GM12873 (cell line): ENCODE measurements around the gene DNAJB12.

Experiments
- CTCF ChIP-seq: IDR thresholded peaks from 2 replicates; pipeline ENCODE4 v1.5.1; 2012; ENCODE audit warnings: low read depth, mild to moderate bottlenecking, moderate library complexity, low read length, control low read depth; ENCODE audit not compliant: insufficient read depth; ENCODE audit errors: missing control alignments

DNAJB12 gene

DNA sequence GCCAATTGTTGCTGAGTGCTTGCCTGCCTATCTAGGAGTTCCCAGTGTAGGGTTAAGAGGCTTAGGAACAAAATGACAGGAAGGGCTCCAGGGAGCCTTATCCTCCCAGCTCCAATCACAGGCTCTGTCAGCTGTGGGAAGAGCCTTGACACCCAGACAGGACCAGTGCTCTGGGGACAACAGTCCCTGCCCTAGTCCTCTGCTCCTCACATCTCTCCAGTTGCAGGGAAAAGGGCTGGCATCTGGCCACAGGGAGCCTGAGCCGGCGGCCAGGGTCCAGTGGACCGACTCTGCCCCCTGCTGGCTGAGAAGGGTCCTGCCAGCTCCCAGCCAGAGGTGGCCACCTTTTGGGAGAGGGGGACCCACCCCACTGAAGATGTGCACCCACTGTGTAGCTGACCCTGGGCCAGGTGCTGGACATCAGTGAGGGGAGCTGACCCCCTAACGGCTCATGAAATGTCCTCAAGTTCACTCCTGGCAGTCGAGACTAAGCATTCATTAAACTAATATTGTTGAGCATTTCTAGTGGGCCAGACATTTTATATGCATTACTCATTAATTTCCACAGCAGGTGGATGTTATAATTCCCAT, 17.6 kb downstream of the DNAJB12 start:
- peak; percentile 99 for TF ChIP-seq CTCF

GRCh38 chr10:72336259-72337038, 18.3 kb downstream of the DNAJB12 start:
- TF ChIP-seq CTCF: no peak

GRCh38 chr10:72335394-72336258, 19.1 kb downstream of the DNAJB12 start:
- TF ChIP-seq CTCF: peak; percentile 42

DNA sequence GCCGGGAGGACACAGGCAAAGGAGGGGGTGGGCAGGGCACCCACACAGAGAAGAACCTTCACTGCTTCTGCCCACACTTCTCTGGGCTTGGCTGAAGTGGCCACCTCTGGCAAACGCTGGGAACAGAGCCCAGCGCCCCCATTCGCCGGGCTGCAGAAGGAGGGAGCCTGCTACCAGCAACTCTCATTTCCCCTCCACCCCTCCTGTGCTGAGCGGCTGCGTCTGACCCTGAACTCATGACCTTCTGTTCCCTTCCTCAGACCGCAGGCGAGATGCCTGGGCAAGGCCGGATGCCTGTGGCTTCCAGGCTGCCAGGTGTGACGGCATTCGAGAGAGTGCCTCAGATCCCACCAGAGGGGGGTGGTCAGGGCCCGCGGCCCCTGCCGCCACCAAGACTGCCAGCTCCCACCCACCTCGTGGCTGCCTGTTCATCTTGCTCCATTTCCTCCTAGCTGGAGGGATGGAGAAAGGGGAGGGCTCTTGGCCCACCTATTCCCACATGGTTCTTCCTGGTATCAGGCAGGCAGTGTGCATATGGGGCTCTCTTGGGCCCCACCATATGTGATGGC, 19.8 kb downstream of the DNAJB12 start:
- peak; percentile 43 for TF ChIP-seq CTCF

GRCh38 chr10:72334196-72334824, 20.4 kb downstream of the DNAJB12 start:
- TF ChIP-seq CTCF: no peak

DNA sequence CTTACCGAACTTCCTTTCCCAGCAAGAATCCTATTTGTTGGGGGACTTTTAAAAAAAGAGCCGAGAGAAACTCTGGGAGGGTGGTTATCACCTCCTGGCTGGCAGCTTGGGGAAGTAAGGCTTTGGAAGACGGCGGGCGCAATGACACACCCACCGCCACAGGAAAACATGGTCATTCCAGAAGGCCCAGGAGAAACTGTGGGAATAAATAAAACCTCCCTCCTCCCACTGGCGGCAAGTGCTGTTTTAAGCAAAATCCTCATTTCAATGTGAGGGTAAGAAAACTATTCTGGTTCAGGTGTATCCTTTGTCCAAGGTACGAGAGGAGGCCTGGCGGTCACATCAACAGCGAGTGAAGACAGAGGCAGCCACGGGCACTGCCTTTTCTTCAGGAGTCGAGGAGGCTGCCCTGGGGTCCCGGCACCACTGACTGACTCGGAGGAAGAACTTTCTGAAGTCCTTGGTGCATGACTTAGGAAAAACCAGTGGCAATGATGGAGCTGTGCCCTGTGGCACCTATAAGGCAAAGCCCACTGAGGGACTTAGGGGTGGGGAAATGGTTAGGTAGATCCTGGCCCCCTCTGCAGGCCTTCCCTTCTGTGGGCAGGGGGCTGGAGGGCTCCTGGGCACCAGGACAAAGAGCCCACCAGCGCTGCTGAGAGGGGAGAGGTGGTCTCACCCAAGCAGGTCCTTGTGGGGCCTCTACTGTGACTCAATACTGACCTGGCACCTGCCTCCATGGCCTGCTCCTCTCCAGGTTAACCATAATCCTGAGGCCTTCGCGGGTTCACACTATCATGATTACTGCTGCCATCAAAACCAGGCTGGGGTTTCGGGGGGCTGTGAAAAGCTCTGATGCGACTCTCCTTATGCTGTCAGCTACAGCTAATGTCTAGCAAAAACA, 21.4 kb downstream of the DNAJB12 start:
- TF ChIP-seq CTCF: no peak
